Hepatocyte (in vitro differentiated cells): Measurements from ENCODE around the gene RRP12. TPM values are rescaled to one million over a fixed set of nuclear protein-coding genes. Genes with fewer than 3 reads are reported as not detected.

Experiments
- DNase-seq: peaks from one replicate; pipeline ENCODE4 v3.0.0-alpha.2; 2016; ENCODE audit warnings: low spot score
- H2AFZ ChIP-seq: fragments of 200-600 bp; sonication (generic); 2 replicates; pipeline ENCODE4 v1.6.0; 2016; ENCODE audit warnings: antibody characterized with exemption, mild to moderate bottlenecking
- H3K27ac ChIP-seq: fragments of 200-600 bp; sonication (generic); 2 replicates; pipeline ENCODE4 v1.5.1; 2016; ENCODE audit warnings: mild to moderate bottlenecking
- H3K27me3 ChIP-seq: fragments of 200-600 bp; sonication (generic); 2 replicates; pipeline ENCODE4 v1.6.1; 2016
- H3K36me3 ChIP-seq: fragments of 200-600 bp; sonication (generic); replicated peaks from 2 replicates; pipeline ENCODE4 v1.5.1; 2016; ENCODE audit warnings: low read depth; ENCODE audit not compliant: insufficient read depth
- H3K4me1 ChIP-seq: fragments of 200-600 bp; sonication (generic); 2 replicates; pipeline ENCODE4 v1.5.1; 2016; ENCODE audit warnings: mild to moderate bottlenecking, moderate library complexity; ENCODE audit not compliant: insufficient read depth
- H3K4me2 ChIP-seq: fragments of 200-600 bp; sonication (generic); 2 replicates; pipeline ENCODE4 v1.6.0; 2016
- H3K4me3 ChIP-seq: fragments of 200-600 bp; sonication (generic); 2 replicates; pipeline ENCODE4 v1.5.1; 2016; ENCODE audit warnings: mild to moderate bottlenecking
- H3K79me2 ChIP-seq: fragments of 200-600 bp; sonication (generic); 2 replicates; pipeline ENCODE4 v1.6.0; 2017; ENCODE audit warnings: mild to moderate bottlenecking
- H3K9me2 ChIP-seq: fragments of 200-600 bp; sonication (generic); replicated peaks from 2 replicates; pipeline ENCODE4 v1.6.0; 2017; ENCODE audit warnings: mild to moderate bottlenecking; ENCODE audit not compliant: insufficient read depth
- H3K9me3 ChIP-seq: fragments of 200-600 bp; sonication (generic); 2 replicates; pipeline ENCODE4 v1.5.1; 2016; ENCODE audit warnings: low read depth, mild to moderate bottlenecking
- H4K20me1 ChIP-seq: fragments of 200-600 bp; sonication (generic); 2 replicates; pipeline ENCODE4 v1.6.0; 2016; ENCODE audit warnings: mild to moderate bottlenecking; ENCODE audit not compliant: insufficient read depth, poor library complexity, severe bottlenecking
- EZH2 ChIP-seq: fragments of 200-600 bp; sonication (generic); IDR thresholded peaks from 2 replicates; pipeline ENCODE4 v1.6.1; 2016; ENCODE audit warnings: antibody characterized with exemption, mild to moderate bottlenecking, borderline replicate concordance
- EZH2phosphoT487 ChIP-seq: fragments of 200-600 bp; sonication (generic); IDR thresholded peaks from one replicate; pipeline ENCODE4 v1.6.1; 2018; ENCODE audit warnings: antibody characterized with exemption, mild to moderate bottlenecking, low read depth, moderate library complexity; ENCODE audit not compliant: unreplicated experiment, severe bottlenecking
- WGBS: methylation state at CpG from one replicate; pipeline ENCODE4 v1.1.6; 2016; ENCODE audit warnings: low lambda C conversion rate; ENCODE audit errors: missing lambda C conversion rate; 5-methylcytosine and 5-hydroxymethylcytosine counted together
- polyA plus RNA-seq: library from polyadenylated mRNA; unstranded; fragments of >200 nt; fragmentation: Nextera tagmentation; extraction: Ambion mirVana; gene quantifications from 2 replicates; pipeline ENCODE4 v1.2.1, GENCODE V29; 2016
- total RNA-seq: library from RNA; depleted of rRNA; stranded (reverse); fragments of >200 nt; gene quantifications from 2 replicates; pipeline ENCODE4 v1.2.3, GENCODE V29; 2014
- TF ChIP-seq, protein P1 (sequence below): fragments of 200-600 bp; sonication (generic); IDR thresholded peaks from 2 replicates; pipeline ENCODE4 v1.5.1; 2016; ENCODE audit warnings: antibody characterized with exemption, mild to moderate bottlenecking; ENCODE audit not compliant: poor library complexity

The RRP12 gene
- total and polyA plus RNA-seq, 2 experiments from 2014 or later = 10.6 to 20.6 TPM

DNA sequence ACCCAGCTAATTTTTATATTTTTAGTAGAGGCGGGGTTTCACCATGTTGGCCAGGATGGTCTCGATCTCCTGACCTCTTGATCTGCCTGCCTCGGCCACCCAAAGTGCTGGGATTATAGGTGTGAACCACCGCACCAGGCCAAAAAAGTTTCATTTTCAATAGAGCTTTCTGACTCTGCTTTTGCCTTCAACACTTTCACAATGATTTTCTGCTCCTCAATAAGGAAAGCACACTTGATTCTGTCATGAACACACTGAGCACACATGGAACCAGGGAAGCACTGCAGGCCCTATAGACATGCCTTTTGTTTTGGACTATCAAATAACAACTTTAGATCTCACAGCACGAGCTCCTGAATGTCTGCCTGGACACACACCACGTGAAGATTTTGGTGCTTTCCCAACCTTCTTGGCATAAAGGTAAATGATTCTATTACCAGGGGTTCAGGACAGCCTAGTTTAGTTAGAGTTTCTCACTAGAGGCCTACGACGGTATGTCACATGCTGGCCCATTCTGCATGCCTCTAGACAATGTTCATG, 8.0 kb downstream of the RRP12 start:
- no peak overlapping the region for H3K27ac ChIP-seq
- WGBS = 94% methylated on average over 8 of the region's 8 CpGs
- no peaks in the 10 kb centered on the region for H3K36me3 ChIP-seq
- TF ChIP-seq, protein P1, sequence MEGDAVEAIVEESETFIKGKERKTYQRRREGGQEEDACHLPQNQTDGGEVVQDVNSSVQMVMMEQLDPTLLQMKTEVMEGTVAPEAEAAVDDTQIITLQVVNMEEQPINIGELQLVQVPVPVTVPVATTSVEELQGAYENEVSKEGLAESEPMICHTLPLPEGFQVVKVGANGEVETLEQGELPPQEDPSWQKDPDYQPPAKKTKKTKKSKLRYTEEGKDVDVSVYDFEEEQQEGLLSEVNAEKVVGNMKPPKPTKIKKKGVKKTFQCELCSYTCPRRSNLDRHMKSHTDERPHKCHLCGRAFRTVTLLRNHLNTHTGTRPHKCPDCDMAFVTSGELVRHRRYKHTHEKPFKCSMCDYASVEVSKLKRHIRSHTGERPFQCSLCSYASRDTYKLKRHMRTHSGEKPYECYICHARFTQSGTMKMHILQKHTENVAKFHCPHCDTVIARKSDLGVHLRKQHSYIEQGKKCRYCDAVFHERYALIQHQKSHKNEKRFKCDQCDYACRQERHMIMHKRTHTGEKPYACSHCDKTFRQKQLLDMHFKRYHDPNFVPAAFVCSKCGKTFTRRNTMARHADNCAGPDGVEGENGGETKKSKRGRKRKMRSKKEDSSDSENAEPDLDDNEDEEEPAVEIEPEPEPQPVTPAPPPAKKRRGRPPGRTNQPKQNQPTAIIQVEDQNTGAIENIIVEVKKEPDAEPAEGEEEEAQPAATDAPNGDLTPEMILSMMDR = no peak
- no peak for TF ChIP-seq EZH2phosphoT487
- TF ChIP-seq EZH2 = no peak
- H3K4me2 ChIP-seq = no peak overlapping the region
- no peak for DNase-seq
- H3K4me3 ChIP-seq = no peak overlapping the region
- no peak overlapping the region for H2AFZ ChIP-seq
- H3K4me1 ChIP-seq = no peaks in the 10 kb centered on the region
- no peaks in the 10 kb centered on the region for H3K9me2 ChIP-seq
- H3K9me3 ChIP-seq = no peaks in the 10 kb centered on the region
- H3K27me3 ChIP-seq = no peaks in the 10 kb centered on the region
- H3K79me2 ChIP-seq = no peaks in the 10 kb centered on the region
- H4K20me1 ChIP-seq = no peaks in the 10 kb centered on the region

DNA sequence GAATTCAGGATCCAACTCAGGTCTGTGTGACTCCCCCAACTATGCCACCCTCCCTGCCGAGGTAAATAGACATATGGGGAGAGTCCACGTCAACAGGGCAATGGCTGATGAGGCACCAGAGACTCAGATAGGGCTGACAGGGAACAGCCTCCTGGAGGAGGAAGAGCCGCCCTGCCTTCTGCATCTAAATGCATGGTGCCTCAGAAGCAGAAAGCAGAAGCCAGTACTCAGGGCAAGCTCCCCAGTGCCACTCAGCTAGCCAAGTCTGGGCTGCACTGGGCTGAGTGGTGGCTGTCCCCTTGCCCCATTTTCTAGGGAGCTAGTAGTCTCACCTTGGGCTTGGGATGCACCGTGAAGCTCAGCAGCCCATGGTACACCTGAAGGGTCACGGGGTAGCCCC, 11.0 kb downstream of the RRP12 start:
- H3K9me3 ChIP-seq = no peaks in the 10 kb centered on the region
- DNase-seq = no peak
- no peak overlapping the region for H3K27ac ChIP-seq
- 97% methylated on average over 5 of the region's 5 CpGs for WGBS
- H4K20me1 ChIP-seq = no peaks in the 10 kb centered on the region
- no peaks in the 10 kb centered on the region for H3K79me2 ChIP-seq
- H3K4me1 ChIP-seq = no peaks in the 10 kb centered on the region
- TF ChIP-seq, protein P1 = no peak
- TF ChIP-seq EZH2phosphoT487 = no peak
- no peak for TF ChIP-seq EZH2
- H3K27me3 ChIP-seq = no peaks in the 10 kb centered on the region
- H3K4me2 ChIP-seq = no peak overlapping the region
- H2AFZ ChIP-seq = no peak overlapping the region
- H3K4me3 ChIP-seq = no peak overlapping the region
- no peaks in the 10 kb centered on the region for H3K9me2 ChIP-seq
- H3K36me3 ChIP-seq = no peaks in the 10 kb centered on the region

DNA sequence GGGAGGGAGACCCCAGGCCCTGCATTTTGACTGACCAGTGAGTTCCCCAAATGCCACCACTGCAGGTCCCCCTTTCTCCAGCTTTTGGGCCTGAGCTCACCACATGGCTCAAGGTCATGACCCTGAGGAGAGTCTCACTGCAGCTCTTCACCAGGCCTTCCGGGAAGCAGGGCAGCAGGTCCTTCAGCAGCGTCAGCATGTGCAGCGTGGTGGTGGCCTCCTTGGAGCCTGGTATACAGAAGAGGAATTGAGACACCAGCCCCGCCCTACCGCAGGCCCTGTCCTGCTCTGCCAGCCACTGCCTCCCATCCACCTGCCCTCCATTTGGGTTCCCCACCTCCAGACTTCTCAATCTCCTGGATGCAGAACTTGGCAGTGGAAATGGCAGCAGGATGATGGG, 13.0 kb downstream of the RRP12 start:
- Histone ChIP-seq H3K4me2 (no peak overlapping the region), H4K20me1 (no peaks in the 10 kb centered on the region), H3K36me3 (no peaks in the 10 kb centered on the region), H3K4me3 (no peak overlapping the region), H2AFZ (no peak overlapping the region), H3K4me1 (no peaks in the 10 kb centered on the region), H3K79me2 (no peaks in the 10 kb centered on the region), H3K9me3 (no peaks in the 10 kb centered on the region), H3K27ac (no peak overlapping the region), H3K27me3 (no peaks in the 10 kb centered on the region), H3K9me2 (no peaks in the 10 kb centered on the region)
- 80% methylated on average over 5 of the region's 5 CpGs for whole genome bisulfite sequencing
- no peak for DNase-seq
- TF ChIP-seq EZH2phosphoT487 (no peak), EZH2 (no peak)
- TF ChIP-seq, protein P1 = no peak
